Tibial nerve (tissue), 3 donors: ENCODE results near the gene CEP85L.

ENCODE experiments used
- CTCF ChIP-seq, 5 experiments: fragments of 200-600 bp in 3 of 5; fragments of 450-650 bp in 2 of 5; sonication (generic) in 3 of 5; IDR thresholded peaks; one replicate each; pipeline ENCODE4 v1.5.1; 2016 to 2019; ENCODE audit warnings: antibody characterized with exemption in 5 of 5, mild to moderate bottlenecking in 3 of 5, moderate library complexity in 2 of 5
- POLR2A ChIP-seq, 2 donors: fragments of 450-650 bp; IDR thresholded peaks; one replicate each; pipeline ENCODE4 v1.6.1; 2017; ENCODE audit warnings: antibody characterized with exemption in 2 of 2, mild to moderate bottlenecking in 2 of 2, moderate library complexity in 2 of 2

- TF ChIP-seq CTCF (IDR thresholded peaks at IDR 0.05) (no peak), POLR2A (IDR thresholded peaks at IDR 0.05) (no peak)
These were observed 27.5 kb upstream of the CEP85L start for GRCh38 chr6:118678866-118679265.
